GM21526 (cell line): ENCODE measurements around the gene HDGF.

ENCODE experiments used
- ATAC-seq: cut with Tn5 transposase; IDR thresholded peaks from one replicate; pipeline ENCODE4 v1.9.1; 2021; ENCODE audit warnings: moderate library complexity; ENCODE audit not compliant: unreplicated experiment, low FRiP score

The HDGF gene

DNA sequence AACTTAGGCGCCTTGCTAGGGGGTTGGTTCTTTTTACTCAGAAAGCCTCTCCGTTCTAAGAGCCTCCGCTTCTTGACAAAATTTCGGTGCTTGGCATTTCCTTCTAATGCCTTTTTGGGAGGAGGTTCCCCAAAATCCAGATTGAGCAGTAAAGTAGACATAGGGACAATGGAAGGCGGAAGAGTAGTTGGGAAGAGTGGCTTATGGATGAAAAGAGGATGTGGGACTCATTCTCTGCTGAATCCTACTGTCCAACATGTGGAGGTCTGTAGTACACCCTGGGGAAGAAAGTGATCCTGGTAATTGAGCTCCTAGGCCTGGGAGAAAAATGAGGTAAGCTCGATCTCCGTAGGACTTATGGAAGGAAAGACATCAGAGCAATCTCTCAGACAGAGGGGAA, 24.0 kb downstream of the HDGF start:
- no peak for ATAC-seq

DNA sequence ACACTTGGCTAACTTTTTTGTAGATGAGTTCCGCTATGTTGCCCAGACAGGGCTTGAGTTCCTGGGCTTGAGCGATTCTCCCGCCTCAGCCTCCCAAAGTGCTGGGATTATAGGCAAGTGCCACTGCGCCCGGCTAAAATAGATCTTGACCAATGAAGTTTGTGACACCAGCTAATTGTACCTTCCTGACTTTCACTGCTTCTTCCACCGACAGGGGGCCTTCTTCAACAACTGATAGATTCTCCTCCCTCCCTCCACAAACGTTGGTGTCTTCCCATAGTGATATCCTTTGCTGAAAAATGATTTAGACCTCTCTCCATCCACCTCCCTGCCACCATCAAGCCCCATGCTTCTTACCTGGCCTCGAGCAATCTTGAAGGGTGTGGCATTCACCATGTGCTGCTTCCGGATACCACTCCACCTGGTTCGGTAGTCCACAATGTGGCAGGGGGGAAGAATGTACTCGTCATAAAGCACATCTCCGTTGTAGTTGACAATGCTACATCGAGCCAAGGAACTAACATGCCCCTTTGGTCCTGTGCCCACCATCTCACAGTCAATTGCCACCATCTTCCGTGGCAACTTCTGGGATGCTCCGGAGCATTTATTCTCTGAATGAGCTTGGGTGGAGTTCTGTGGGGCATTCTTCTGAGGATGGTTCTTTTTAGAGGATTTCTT, 24.8 kb downstream of the HDGF start:
- ATAC-seq: no peak

DNA sequence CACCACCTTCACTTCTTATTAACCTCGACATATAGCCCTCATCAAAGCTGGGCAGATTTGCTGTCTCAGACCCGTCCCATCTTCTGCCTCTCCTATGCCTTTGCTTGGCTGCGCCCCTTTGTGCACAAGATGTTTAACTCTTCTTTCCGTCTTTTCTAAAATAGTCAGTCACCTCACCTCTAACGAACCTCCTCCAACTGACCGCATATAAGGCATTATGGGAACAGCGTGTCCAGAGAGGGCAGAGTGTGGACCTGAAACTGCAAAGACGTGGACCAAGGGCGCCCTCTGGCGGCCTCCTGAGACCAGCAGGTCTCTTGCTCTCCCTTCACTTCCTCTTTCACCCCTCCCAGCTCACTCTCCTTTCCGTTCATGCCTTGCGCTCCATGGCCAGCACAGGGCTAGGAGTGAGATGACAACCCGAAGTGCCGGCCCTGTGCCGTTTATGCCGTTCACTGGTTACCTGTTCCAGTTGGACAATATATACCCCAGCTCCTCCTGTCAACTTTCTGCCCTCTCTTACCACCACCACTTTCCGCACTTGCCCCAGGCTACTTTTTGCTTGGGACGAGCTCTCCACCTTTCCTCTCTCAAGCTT, 25.7 kb downstream of the HDGF start:
- ATAC-seq: peak; percentile 35

DNA sequence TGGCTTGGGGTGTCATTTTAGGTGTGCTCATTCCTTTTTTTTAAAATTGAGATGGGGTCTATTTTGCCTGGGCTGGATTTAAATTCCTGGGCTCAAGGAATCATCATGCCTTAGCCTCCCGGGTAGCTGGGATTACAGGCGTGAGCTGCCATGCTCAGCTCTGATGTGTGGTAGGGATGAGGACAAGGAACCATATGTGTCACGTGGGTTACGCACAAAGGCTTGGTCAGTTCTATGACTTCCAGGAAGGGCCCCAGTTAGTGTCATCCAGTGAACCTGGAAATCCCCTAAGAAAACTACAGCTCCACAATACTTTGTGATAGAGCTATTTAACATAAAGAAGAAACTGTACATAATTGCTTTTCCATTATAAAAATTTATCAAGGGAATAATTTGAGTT, 29.9 kb downstream of the HDGF start:
- no peak for ATAC-seq

DNA sequence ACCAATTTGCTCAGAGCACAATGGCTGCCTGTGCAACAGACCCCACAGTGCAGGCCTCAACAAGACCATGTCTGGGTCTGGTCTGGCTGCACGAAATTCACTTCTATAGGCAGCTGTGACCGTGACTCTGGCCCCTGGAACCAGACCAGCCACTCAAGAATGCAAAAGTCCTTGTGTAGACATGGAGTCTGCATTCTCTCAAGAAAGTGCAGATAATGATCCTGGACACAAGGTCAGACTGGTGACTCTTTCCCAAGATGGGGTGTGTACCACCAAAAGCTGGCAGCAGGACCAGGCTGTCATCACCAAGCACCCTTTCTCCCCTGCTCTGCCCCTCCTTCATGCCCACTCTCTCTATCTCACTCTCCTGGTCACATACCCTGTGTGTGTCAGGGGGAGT, 30.3 kb downstream of the HDGF start:
- no peak for ATAC-seq

DNA sequence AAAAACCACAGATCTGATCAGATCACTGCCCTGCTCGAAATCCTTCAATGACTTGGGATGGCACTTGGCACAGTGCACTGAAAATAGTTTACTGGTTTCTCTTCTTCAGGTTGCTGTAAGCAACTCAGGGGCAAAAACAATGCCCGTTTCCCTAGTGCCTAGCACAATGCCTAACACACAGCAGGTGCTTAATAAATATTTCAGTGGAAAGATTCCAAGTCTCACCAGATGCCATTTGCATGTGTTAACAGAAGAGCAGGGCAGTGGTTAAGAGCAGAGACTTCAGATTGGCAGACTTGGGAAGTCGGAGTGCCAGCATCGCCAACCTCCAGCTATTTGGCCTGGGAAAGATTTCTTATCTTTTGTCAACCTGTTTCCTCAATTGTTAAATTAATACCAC, 34.1 kb downstream of the HDGF start:
- ATAC-seq: no peak

DNA sequence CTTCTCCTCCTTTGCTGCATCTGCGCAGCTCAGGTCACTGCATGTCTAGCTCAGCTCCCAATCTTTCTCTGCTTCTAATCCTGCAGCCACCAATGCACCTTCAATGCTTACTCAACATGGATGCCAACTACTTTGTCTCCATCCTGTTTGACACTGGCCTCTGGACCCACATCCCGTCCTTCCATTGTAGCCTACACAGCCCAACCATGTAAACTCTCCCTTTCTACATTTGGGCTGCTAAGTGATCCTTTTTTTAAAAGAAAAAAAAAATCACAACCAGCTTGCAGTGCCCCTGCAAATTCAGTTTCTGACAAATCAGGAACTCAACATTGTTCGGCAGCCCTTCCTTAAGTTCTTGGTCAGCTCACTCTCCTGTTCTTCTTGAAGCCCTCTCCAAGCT, 36.6 kb downstream of the HDGF start:
- ATAC-seq: no peak

DNA sequence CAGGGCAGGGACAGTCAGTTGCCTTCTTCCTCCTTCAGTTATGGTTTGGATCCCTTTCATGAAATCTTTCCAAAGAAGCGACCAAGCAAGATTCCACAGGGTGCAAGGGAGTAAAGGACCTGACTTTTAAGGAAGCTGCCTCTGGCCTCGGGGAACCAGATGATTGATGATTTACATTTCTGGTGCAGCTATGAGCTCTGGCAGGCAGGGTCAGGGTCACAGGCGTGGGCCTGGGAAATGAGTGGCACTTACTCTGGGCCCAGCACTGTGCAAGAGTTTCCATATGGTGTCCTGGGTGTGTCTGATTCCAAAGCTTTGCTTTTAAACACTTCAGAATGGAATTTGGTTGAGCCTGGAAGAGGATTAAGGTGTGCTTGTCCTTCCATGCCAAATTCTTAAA, 38.8 kb downstream of the HDGF start:
- ATAC-seq: no peak

DNA sequence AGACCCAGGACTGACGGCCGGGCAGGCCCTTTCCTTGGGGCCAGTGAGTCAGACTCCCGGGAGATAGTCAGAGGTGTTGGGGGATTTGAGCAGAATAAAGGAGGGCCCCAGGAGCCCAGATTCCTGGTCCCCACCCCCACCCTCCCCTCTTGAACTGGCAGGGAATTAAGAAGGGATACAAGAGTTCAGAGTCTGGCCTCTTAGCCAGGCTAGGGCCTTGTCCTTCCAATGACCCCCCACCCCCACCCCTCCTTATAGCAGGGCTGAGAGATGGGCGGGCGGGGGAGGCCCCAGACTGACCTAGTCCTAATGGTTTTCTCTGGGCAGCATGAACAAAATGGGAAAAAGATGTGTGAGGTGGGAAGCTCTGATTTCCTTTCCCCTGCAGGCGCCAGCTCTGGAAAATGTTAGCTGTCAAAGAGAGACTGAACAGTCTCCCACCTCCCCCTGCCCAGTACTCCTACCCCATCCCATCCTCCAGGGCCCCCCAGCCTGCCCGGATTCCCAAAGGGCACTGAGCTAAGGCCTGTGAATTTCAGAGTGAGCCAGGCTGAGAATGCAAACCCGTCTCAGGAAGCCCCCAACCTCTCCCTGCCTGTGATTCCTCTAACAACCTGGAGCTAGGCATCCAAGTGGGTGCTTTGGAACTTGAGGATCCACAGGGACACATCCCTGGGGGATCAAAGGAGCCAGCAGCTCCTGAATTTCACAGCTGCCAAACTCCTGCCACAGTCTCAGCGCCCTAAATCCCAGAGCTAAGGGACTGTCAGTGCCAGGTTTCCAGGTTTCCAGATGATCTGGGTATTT, 40.3 kb downstream of the HDGF start:
- no peak for ATAC-seq

DNA sequence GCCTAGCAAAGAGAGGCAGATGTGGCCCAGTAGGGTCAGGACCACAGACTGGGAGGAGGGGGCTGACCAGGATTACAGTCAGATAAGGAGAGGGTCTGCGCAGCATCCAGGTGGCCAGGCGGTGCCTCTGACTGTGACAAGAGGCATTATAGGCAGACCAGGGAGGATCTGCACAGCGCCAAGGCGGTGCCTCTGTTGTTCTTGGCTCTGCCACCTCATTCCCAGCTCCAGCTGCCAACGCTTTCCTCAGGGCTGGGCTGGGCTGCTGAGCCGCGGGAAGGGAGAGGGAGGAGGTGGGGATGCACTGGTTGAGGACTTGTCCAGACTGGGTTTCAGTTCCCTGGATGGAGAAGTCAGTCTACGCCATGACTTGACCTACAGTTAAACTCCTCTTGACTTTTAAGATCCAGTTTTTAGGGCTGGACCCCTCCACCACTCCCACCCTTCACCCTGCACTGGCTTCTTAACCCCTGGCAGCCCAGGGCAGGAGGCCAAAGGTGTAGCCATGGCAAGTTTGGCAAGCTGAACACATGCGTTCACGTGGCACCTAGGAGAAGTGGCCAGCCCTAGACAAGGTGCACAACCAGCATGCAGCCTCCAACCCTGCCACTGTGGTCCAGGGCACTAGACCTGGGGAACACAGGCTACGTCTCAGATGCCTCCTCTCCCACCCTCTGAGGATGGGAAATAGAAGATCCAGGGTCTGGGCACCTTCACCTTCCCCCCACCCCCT, 41.6 kb downstream of the HDGF start:
- ATAC-seq: no peak

DNA sequence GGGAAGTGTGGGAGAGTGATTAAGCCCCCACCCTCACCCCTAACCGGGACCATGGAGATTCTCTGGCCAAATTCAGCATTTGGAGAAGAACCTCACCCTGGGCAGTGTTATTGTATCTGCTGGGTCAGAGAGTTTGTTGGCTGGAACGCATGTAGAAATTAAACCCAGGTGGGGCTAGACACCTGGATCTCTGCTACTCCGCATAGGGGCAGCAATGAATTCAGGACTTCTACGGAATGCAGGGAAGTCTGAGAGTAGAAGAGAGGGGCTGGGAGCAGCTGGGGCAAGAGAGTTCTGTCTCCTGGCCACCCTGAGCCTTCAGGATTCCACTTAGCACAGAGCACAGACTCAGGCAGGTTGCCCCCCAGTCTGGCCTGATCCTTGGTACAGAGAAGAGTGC, 42.4 kb downstream of the HDGF start:
- ATAC-seq: no peak

DNA sequence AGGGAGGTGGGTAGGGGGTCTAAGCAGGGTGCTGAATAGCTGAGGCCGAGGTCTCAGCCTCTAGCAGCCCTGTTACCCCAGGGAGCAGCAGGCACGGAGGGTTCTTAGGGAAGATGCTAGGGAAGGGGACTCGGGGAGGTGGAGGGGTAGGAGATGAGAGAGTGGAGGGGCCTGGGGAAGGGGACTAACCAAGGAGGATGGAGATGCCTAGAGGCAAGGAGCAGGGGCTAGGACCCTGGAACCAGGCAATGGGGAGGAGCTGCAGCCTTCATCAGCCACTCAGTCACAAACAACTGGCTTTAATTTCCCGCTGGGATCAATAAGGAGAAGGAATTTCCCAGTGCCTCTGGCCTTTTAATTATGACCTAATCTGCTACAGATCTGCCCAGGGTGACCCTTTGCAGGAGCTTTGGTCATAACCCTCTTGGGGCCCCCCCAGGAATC, 43.2 kb downstream of the HDGF start:
- no peak for ATAC-seq

DNA sequence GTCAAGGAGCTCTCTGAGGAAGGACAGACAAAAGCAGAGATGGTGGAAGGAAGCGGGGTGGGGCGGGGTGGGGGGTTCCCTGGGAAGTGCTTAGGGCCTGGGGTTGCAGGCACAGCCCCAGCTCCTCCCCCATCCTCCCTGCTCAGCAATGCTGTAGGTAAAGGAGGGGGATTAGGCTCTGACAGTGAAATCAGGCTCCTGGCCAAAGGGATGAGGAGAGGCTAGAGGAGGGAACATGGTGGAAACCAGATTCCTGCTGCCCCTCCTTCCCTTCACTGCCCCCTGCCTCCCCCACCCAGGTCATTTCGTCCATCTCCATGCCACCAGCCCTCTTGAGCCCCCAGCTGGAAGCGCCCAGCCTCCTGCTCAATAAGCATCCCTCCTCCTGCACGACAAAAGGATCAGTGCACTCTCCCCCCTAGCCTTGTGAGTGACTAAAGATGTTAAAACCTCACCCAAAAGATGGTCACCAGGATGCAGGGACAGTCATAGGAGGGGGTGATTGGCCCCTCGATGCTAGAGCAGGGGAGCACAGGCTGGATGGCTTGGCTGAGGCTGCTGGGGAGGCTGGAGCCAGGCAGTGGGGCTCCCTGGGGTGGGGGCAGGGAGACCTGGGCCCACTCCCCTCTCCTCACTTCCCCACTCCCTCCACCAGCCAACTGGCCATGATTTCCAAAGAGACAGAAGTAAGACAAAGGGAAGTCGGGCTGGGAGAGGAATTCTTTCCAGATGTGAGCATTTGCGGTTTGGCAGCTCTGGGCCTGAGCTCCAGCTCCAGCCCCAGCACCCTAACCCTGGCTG, 43.9 kb downstream of the HDGF start:
- no peak for ATAC-seq

DNA sequence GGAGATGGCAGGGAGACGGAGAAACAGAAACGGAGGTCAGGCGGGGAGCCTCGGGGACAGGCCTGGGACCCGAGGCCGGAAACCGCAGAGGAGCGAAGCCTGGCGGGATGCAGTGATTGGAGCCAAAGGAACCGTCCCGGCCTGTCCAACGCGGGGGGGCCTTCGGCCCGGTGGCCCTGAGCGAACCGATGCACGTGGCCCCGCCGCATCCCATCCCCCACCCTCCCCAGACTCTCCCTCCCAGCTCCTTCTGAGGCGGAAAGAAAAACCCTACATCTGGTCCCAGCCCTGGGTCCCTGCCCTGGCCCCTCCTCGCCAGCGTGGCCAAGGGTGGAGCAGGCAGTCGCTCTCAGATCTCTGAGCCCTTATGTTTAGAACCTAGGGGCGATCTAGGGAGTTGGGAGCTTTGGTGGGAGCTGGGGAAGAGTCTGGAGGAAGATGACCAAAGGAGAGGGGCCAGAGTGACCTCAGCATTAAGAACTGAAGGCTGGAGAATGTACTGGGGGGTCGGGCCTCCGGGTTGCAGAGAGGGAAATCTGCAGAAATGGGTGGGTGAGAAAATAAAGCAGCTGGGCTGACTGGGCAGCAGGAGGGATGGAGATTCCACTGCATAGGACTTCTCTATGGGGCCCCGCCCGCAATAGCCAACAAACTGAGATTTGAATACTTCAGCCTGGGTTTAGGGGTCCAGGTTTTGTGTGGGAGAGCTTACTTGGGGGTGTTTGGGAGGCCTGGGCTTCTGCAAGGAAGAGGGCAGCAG, 44.6 kb downstream of the HDGF start:
- ATAC-seq: no peak

DNA sequence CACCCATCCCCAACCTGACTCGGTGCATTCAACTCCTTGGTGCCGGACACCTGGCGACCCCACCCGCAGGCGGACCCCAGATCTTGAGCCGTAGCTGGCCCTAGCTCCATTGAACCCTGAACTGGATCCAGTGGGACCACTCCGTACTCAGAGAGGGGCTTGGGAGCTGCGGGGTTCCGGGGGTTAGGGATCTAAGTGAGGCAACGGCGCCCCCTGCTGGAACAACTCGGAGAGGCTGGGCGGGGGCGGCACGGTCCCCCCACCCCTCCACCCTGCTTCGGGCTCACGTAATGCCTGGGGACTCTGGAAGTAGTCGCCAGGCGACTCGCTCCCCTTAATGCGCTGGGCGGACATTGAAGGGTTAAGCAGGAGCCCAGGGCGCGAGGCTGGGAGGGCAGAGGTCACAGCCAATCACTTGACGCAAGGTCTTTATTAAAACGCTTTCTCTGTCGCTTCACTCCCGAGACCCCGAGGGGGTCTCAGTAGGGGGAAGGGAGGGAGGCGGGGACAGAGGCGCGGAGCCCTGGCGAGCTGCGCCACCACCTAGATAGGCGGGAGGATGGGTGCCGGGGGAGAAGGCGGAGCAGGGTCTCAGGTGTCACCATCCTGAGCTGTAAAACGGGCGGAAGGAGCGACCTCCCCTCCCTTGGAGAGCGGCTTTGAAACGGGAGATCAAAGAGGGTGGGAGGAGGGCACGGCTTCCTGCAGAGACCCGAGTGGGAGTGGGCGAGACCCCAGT, 45.4 kb downstream of the HDGF start:
- no peak for ATAC-seq

DNA sequence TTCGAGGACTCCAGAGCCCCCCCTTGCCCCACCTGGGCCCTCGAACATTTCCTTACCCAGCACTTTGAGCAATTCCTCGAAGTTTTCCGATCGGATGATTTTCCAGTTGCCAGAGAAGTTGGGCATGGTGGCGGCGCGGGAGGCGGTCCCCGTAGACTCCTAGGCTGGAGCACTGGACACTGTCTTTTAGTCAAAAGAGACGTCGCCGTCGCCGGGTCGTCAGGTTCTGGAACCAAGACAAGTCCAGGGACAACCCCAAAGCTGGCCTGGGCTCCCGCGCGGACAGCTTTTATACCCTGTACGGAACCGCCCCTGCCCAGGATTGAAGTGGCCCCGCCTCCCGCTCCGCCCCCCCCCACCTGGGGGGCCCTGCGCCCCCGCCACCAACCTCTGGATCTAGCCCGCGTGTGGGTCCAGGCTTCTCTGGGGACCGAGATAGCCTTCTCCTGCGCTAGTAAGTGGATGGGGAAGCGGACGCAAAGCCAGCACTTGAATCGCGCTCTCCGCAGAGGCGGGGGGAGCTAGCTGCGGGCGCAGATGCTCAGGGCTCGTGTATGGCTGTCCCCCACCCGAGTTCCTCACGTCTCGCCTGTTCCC, 46.1 kb downstream of the HDGF start, which contains the start of gene CRABP2:
Gene CRABP2, minus strand, starts transcription at position 263 of the 597 bp plus-strand sequence. Its CDS starts 137 bp downstream, at position 126.
- ATAC-seq: no peak

DNA sequence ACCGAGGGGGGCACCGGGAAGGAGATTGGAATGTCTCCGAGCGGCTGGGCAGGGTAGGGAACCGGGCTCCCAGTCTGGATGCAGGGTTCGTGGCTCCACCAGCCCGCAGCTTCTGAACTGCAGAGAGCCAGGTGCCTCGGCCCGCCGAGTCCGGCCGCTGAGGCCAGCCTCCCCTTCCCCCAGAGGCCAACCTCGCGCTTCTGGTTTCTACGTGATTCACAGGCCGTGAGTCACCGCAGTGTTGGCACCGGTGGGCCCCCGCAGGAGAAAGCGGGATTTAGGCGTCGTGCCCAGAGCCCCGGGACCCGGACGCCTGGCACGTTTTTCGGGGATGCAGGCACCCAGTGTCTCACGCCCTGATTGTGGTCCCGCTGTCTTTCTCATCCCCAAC, 46.5 kb downstream of the HDGF start:
- no peak for ATAC-seq

DNA sequence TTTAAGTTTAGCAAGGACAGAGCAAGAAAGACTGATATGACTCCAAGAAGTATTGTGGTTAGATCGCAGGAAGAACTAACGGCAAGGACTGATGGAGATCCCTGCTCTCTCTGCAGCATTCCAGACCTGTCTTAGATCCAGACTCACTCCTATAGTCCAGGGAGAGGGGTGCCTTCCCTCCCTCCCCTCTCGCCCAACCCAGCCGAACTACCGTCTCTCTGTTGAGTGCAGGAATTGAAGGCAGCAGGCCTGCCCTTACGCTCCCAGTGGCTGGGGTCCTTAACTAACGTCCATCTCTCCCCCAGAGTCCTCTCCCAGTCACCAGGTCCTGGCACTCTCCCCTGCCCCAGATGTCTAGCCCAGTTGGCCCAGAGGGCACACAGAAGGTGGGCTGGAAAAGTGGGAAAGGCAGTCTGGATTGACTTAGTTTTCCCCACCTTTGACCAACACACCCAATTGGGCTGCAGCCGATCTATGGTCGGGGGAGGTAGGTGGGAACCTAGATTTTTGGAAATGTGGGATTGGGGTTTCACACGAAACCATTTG, 47.2 kb downstream of the HDGF start:
- ATAC-seq: no peak
